CD8-positive, alpha-beta memory T cell (primary cell): Measurements from ENCODE around the gene GRHL3. TPM values are rescaled to one million over a fixed set of nuclear protein-coding genes. Genes with fewer than 3 reads are reported as not detected.

Experiments used
- CTCF ChIA-PET: fragments of 350-600 bp; sonication (Branson Sonifier 250); formaldehyde crosslinking; loops from one replicate; lab custom pipeline; 2021; ENCODE audit warnings: antibody characterized with exemption; lab: Charles Lee
- POLR2A ChIA-PET: fragments of 350-600 bp; sonication (Branson Sonifier 250); formaldehyde crosslinking; loops from one replicate; lab custom pipeline; 2021; ENCODE audit warnings: antibody characterized with exemption; lab: Charles Lee
- DNase-seq, 5 donors: peaks; one replicate each; pipeline versions ENCODE4 v3.0.0 to v3.0.0-alpha.2; 2020 to 2022; ENCODE audit warnings: mixed read lengths in 1 of 5
- H3K27ac ChIP-seq: one replicate; pipeline ENCODE4 v1.7.0; 2013; ENCODE audit warnings: low read depth, mild to moderate bottlenecking, low read length, moderate library complexity
- H3K27me3 ChIP-seq: 2 replicates; pipeline ENCODE4 v1.7.0; 2013; ENCODE audit warnings: low read length, mild to moderate bottlenecking; ENCODE audit not compliant: insufficient read depth, poor library complexity, severe bottlenecking
- H3K36me3 ChIP-seq: 2 replicates; pipeline ENCODE4 v1.7.0; 2013; ENCODE audit warnings: mild to moderate bottlenecking, low read length, moderate library complexity; ENCODE audit not compliant: insufficient read depth
- H3K4me1 ChIP-seq: 2 replicates; pipeline ENCODE4 v1.7.0; 2013; ENCODE audit warnings: mild to moderate bottlenecking, low read length, moderate library complexity; ENCODE audit not compliant: insufficient read depth
- H3K4me3 ChIP-seq: 2 replicates; pipeline ENCODE4 v1.7.0; 2013; ENCODE audit warnings: mild to moderate bottlenecking, low read length
- H3K9me3 ChIP-seq: 2 replicates; pipeline ENCODE4 v1.7.0; 2013; ENCODE audit warnings: mild to moderate bottlenecking, low read length
- H3K27ac Mint-ChIP-seq, 8 donors: one replicate each; pipeline ENCODE4 v1.8.0; 2020 to 2021; ENCODE audit warnings: mixed read lengths in 8 of 8, mild to moderate bottlenecking in 6 of 8, inconsistent platforms in 3 of 8, moderate library complexity in 3 of 8
- H3K27me3 Mint-ChIP-seq, 2 donors: one replicate each; pipeline ENCODE4 v1.8.0; 2020 to 2021; ENCODE audit warnings: mixed read lengths in 2 of 2, mild to moderate bottlenecking in 1 of 2, moderate library complexity in 1 of 2
- H3K36me3 Mint-ChIP-seq, 3 donors: one replicate each; pipeline ENCODE4 v1.8.0; 2020 to 2021; ENCODE audit warnings: mixed read lengths in 3 of 3, inconsistent platforms in 1 of 3, mild to moderate bottlenecking in 1 of 3
- H3K4me1 Mint-ChIP-seq, 3 donors: one replicate each; pipeline ENCODE4 v1.8.0; 2020 to 2021; ENCODE audit warnings: mixed read lengths in 3 of 3, inconsistent platforms in 1 of 3, mild to moderate bottlenecking in 1 of 3
- H3K4me3 Mint-ChIP-seq, 7 donors: one replicate each; pipeline ENCODE4 v1.8.0; 2020 to 2021; ENCODE audit warnings: mixed read lengths in 7 of 7, mild to moderate bottlenecking in 6 of 7, moderate library complexity in 4 of 7, inconsistent platforms in 2 of 7
- H3K9me3 Mint-ChIP-seq, 5 donors: one replicate each; pipeline ENCODE4 v1.8.0; 2020 to 2022; ENCODE audit warnings: mixed read lengths in 5 of 5, mild to moderate bottlenecking in 3 of 5, moderate library complexity in 2 of 5, inconsistent platforms in 1 of 5
- polyA plus RNA-seq: library from polyadenylated mRNA; unstranded; fragments of 300-500 nt; fragmentation: Illumina TruSeq; gene quantifications from one replicate; pipeline ENCODE4 v1.2.3, GENCODE V29; 2021
- total RNA-seq, 2 experiments: library from RNA; stranded (reverse); gene quantifications; one replicate each; pipeline ENCODE4 v1.2.3, GENCODE V29; 2021

The GRHL3 gene
- total and polyA plus RNA-seq, 3 experiments from 2014 or later: 0.13 to 0.29 TPM; not detected in 1

- no peaks in the 10 kb centered on the region for H3K9me3 Mint-ChIP-seq
- POLR2A ChIA-PET: interaction anchor here (0.6 to 2.2 kb wide), 5 partner anchors 193 to 1024 kb away, joined by 3 to 13 read pairs (median 3); no protein-coding TSS in a partner anchor
- no peaks in the 10 kb centered on the region for H3K9me3 ChIP-seq
These were observed 72.0 kb downstream of the GRHL3 start for GRCh38 chr1:24390924-24391782.

GRCh38 chr1:24391882-24392603 lies 72.9 kb downstream of the GRHL3 start:
- peaks cover 23 to 27% (median 25%) of the 10 kb centered on the region in 3 donors for H3K4me1 Mint-ChIP-seq
- H3K36me3 Mint-ChIP-seq: peaks cover 0 to 3% (median 0%) of the 10 kb centered on the region in 3 donors
- H3K36me3 ChIP-seq: no peaks in the 10 kb centered on the region
- no peaks in the 10 kb centered on the region for H3K9me3 ChIP-seq
- H3K9me3 Mint-ChIP-seq: no peaks in the 10 kb centered on the region
- H3K4me1 ChIP-seq: peaks cover 33% of the 10 kb centered on the region
- H3K4me3 Mint-ChIP-seq: peak overlapping the region; percentile 73 to 91 (median 80)
- DNase-seq: peak; percentile 33 to 79 (median 49)
- ChIA-PET CTCF (interaction anchor here (0.7 to 7.2 kb wide), 46 partner anchors 8 to 438 kb away, joined by 3 to 276 read pairs (median 4); partner anchors contain the start of genes IFNLR1 and NIPAL3), POLR2A (interaction anchor here (0.8 to 2.2 kb wide), 6 partner anchors 24 to 242 kb away, joined by 3 to 13 read pairs (median 3); partner anchors contain the start of gene NIPAL3)
- peaks cover 0 to 2% of the 10 kb centered on the region in 2 donors for H3K27me3 Mint-ChIP-seq
- peak overlapping the region; percentile 33 for H3K27ac ChIP-seq
- no peaks in the 10 kb centered on the region for H3K27me3 ChIP-seq
- peak overlapping the region; percentile 86 to 99 (median 97) for H3K27ac Mint-ChIP-seq
- H3K4me3 ChIP-seq: peak overlapping the region; percentile 44

More at GRCh38 chr1:24390924-24391782, 72.0 kb downstream of the GRHL3 start:
- H3K27me3 Mint-ChIP-seq: peaks cover 0 to 2% of the 10 kb centered on the region in 2 donors
- peak overlapping the region; percentile 73 to 91 (median 80) for H3K4me3 Mint-ChIP-seq
- CTCF ChIA-PET: interaction anchor here (0.7 to 7.2 kb wide), 46 partner anchors 9 to 439 kb away, joined by 3 to 276 read pairs (median 4); partner anchors contain the start of genes IFNLR1 and NIPAL3
- H3K27ac ChIP-seq: peak overlapping the region; percentile 33
- H3K27me3 ChIP-seq: no peaks in the 10 kb centered on the region
- H3K36me3 Mint-ChIP-seq: peaks cover 0 to 3% (median 1%) of the 10 kb centered on the region in 3 donors
- H3K36me3 ChIP-seq: no peaks in the 10 kb centered on the region
- DNase-seq: peak; percentile 49 to 82 (median 67)
- peaks cover 23 to 27% (median 25%) of the 10 kb centered on the region in 3 donors for H3K4me1 Mint-ChIP-seq
- H3K27ac Mint-ChIP-seq: peak overlapping the region; percentile 86 to 99 (median 97)
- H3K4me3 ChIP-seq: peak overlapping the region; percentile 44
- peaks cover 33% of the 10 kb centered on the region for H3K4me1 ChIP-seq

DNA sequence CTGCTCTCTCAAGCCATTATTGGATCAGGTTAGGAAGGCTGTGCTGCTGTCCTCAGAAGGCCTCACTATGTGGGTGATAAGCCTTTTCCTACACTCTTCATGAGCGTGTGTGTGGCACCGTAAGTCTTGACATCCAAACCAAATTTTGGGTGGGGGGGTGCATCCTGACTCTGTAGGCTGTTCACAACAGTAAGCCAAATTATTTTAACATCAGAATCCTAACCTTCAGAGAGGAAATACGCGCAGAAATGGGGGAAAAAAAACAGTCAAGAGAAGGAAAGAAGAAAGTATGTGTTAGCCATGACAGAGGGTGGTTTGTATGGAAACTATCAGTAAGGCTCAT lies 73.4 kb downstream of the GRHL3 start:
- Mint-ChIP-seq H3K9me3 (no peaks in the 10 kb centered on the region), H3K4me3 (peak overlapping the region; percentile 73 to 91 (median 80)), H3K36me3 (peaks cover 0 to 3% (median 0%) of the 10 kb centered on the region in 3 donors), H3K27ac (peak overlapping the region; percentile 86 to 99 (median 97)), H3K4me1 (peaks cover 23 to 27% (median 25%) of the 10 kb centered on the region in 3 donors), H3K27me3 (peaks cover 0 to 2% of the 10 kb centered on the region in 2 donors)
- Histone ChIP-seq H3K4me1 (peaks cover 33% of the 10 kb centered on the region), H3K9me3 (no peaks in the 10 kb centered on the region), H3K36me3 (no peaks in the 10 kb centered on the region), H3K4me3 (no peak overlapping the region), H3K27me3 (no peaks in the 10 kb centered on the region), H3K27ac (no peak overlapping the region)
- ChIA-PET CTCF (interaction anchor here (0.9 to 7.2 kb wide), 20 partner anchors 11 to 438 kb away, joined by 3 to 276 read pairs (median 8); partner anchors contain the start of genes IFNLR1 and NIPAL3), POLR2A (interaction anchor here (0.8 to 2.2 kb wide), 4 partner anchors 23 to 242 kb away, joined by 3 to 13 read pairs (median 4); partner anchors contain the start of gene NIPAL3)
- DNase-seq: no peak

DNA sequence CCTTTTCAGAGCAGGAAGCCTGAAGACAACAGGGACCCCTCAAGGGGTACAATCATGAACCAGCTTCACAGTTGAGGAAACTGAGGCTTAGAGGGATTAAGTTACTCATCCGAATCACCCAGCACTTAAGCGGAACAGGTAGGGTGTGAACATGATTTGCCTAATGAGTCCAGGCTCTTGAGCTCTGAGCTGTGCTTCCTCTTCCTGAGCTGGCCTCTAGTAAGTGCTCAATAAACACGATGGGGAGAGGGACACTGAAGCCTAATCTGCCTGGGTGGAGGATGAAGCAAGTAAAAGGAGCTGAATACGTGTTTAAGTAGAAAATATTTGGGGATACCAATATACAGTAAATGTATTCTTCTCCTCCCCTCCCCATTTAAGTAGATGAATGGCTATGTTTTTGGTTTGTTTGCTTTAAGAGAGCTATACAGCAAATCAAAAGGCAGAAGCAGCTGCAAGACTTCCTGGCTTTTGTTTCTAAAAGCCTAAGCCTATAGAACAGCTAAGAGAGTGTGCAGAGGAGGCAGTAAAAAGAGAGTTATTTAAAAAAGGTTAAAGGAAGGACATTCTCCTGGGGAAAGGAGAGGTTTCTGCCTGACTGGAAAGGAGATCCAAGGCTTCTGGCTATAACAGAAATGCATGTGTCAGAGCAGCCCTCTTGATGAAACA lies 74.0 kb downstream of the GRHL3 start:
- Histone ChIP-seq H3K4me3 (no peak overlapping the region), H3K4me1 (peaks cover 33% of the 10 kb centered on the region), H3K36me3 (no peaks in the 10 kb centered on the region), H3K27ac (no peak overlapping the region), H3K27me3 (no peaks in the 10 kb centered on the region), H3K9me3 (no peaks in the 10 kb centered on the region)
- H3K4me3 Mint-ChIP-seq: no peak overlapping the region
- peaks cover 23 to 27% (median 25%) of the 10 kb centered on the region in 3 donors for H3K4me1 Mint-ChIP-seq
- POLR2A ChIA-PET: interaction anchor here (0.8 to 1.1 kb wide), 2 partner anchors 194 to 243 kb away, joined by 3 to 4 read pairs; no protein-coding TSS in a partner anchor
- peak overlapping the region; percentile 27 to 99 (median 96) for H3K27ac Mint-ChIP-seq
- DNase-seq: no peak
- CTCF ChIA-PET: interaction anchor here (0.8 to 7.2 kb wide), 20 partner anchors 12 to 437 kb away, joined by 3 to 276 read pairs (median 6); partner anchors contain the start of genes IFNLR1, NIPAL3 and STPG1
- peaks cover 0 to 3% (median 0%) of the 10 kb centered on the region in 3 donors for H3K36me3 Mint-ChIP-seq
- peaks cover 0 to 2% of the 10 kb centered on the region in 2 donors for H3K27me3 Mint-ChIP-seq
- H3K9me3 Mint-ChIP-seq: no peaks in the 10 kb centered on the region

GRCh38 chr1:24393892-24394291 lies 74.7 kb downstream of the GRHL3 start:
- Mint-ChIP-seq H3K4me1 (peaks cover 23 to 27% (median 25%) of the 10 kb centered on the region in 3 donors), H3K27ac (peak overlapping the region in 4 of 8 donors; percentile 19 to 95 (median 80)), H3K4me3 (no peak overlapping the region), H3K9me3 (no peaks in the 10 kb centered on the region), H3K36me3 (peaks cover 0 to 1% (median 0%) of the 10 kb centered on the region in 3 donors), H3K27me3 (peaks cover 0 to 2% of the 10 kb centered on the region in 2 donors)
- H3K27ac ChIP-seq: no peak overlapping the region
- H3K27me3 ChIP-seq: no peaks in the 10 kb centered on the region
- H3K4me1 ChIP-seq: peaks cover 33% of the 10 kb centered on the region
- H3K4me3 ChIP-seq: no peak overlapping the region
- no peaks in the 10 kb centered on the region for H3K9me3 ChIP-seq
- POLR2A ChIA-PET: no interaction called here
- no peak for DNase-seq
- no peaks in the 10 kb centered on the region for H3K36me3 ChIP-seq
- CTCF ChIA-PET: interaction anchor here (1.2 to 7.2 kb wide), 10 partner anchors 13 to 242 kb away, joined by 3 to 276 read pairs (median 34); partner anchors contain the start of genes IFNLR1 and STPG1

- DNase-seq: no peak
- H3K9me3 Mint-ChIP-seq: no peaks in the 10 kb centered on the region
- no peaks in the 10 kb centered on the region for H3K4me1 ChIP-seq
- ChIA-PET POLR2A (no interaction called here), CTCF (interaction anchor here (1.5 to 3.7 kb wide), 5 partner anchors 9 to 201 kb away, joined by 4 to 12 read pairs (median 6); partner anchors contain the start of gene NIPAL3)
- no peak overlapping the region for H3K4me3 ChIP-seq
- no peaks in the 10 kb centered on the region for H3K27me3 ChIP-seq
- no peak overlapping the region for H3K27ac ChIP-seq
- H3K36me3 ChIP-seq: no peaks in the 10 kb centered on the region
- H3K9me3 ChIP-seq: no peaks in the 10 kb centered on the region
- no peaks in the 10 kb centered on the region for H3K27me3 Mint-ChIP-seq
- peak overlapping the region in 2 of 8 donors; percentile 14 to 91 for H3K27ac Mint-ChIP-seq
- H3K4me3 Mint-ChIP-seq: no peak overlapping the region
- H3K36me3 Mint-ChIP-seq: peaks cover 0 to 8% (median 5%) of the 10 kb centered on the region in 3 donors
- H3K4me1 Mint-ChIP-seq: no peaks in the 10 kb centered on the region
These were observed 80.9 kb downstream of the GRHL3 start for GRCh38 chr1:24400065-24400464.

- Histone ChIP-seq H3K4me3 (no peak overlapping the region), H3K36me3 (no peaks in the 10 kb centered on the region), H3K4me1 (no peaks in the 10 kb centered on the region), H3K9me3 (no peaks in the 10 kb centered on the region), H3K27ac (no peak overlapping the region), H3K27me3 (no peaks in the 10 kb centered on the region)
- POLR2A ChIA-PET: no interaction called here
- H3K4me1 Mint-ChIP-seq: no peaks in the 10 kb centered on the region
- no peaks in the 10 kb centered on the region for H3K9me3 Mint-ChIP-seq
- peaks cover 5 to 8% (median 6%) of the 10 kb centered on the region in 3 donors for H3K36me3 Mint-ChIP-seq
- DNase-seq: no peak
- no peak overlapping the region for H3K4me3 Mint-ChIP-seq
- no peaks in the 10 kb centered on the region for H3K27me3 Mint-ChIP-seq
- H3K27ac Mint-ChIP-seq: no peak overlapping the region
- CTCF ChIA-PET: interaction anchor here (1.3 to 1.5 kb wide), 2 partner anchors 12 to 183 kb away, joined by 3 to 4 read pairs; no protein-coding TSS in a partner anchor
These were observed 84.6 kb downstream of the GRHL3 start for GRCh38 chr1:24403806-24404205.
